CMK (cell line): ENCODE results near the gene COCH.
"Not testable (repeated sequence)": the region's sequence is repeated elsewhere in the genome, so short reads cannot be mapped to it uniquely, and the experiment has no call there.

ENCODE experiments used
- DNase-seq: peaks from one replicate; pipeline ENCODE4 v3.0.0-alpha.2; 2010; ENCODE audit warnings: low read depth

Gene COCH

GRCh38 chr14:30925254-30925653, 50.9 kb downstream of the COCH start:
- no peak for DNase-seq

- DNase-seq: no peak
These were observed 54.1 kb downstream of the COCH start for GRCh38 chr14:30928462-30928861.

GRCh38 chr14:30933937-30934336, 59.6 kb downstream of the COCH start:
- not testable (repeated sequence) for DNase-seq

- no peak for DNase-seq
These were observed 61.1 kb downstream of the COCH start for GRCh38 chr14:30935445-30935844.

GRCh38 chr14:30938617-30939016, 64.3 kb downstream of the COCH start:
- DNase-seq: no peak
